Adrenal gland (tissue), 5 donors: ENCODE data around the gene PYGB.

Source experiments
- POLR2A ChIP-seq, 2 donors: fragments of 450-650 bp; IDR thresholded peaks; one replicate each; pipeline ENCODE4 v1.6.1; 2017; ENCODE audit warnings: antibody characterized with exemption in 2 of 2, mild to moderate bottlenecking in 2 of 2, moderate library complexity in 1 of 2
- TF ChIP-seq, protein P1 (sequence below), 6 experiments: fragments of 450-650 bp in 4 of 6; fragments of 200-600 bp in 2 of 6; sonication (generic) in 1 of 6; IDR thresholded peaks; 1 replicate in 5 of 6; 2 replicates in 1 of 6; pipeline versions ENCODE4 v1.5.1 to v1.8.0; 2016 to 2021; ENCODE audit warnings: antibody characterized with exemption in 6 of 6, mild to moderate bottlenecking in 2 of 6, moderate library complexity in 1 of 6
- donor health status: DM: no; HTN: no; CAD: no.

DNA sequence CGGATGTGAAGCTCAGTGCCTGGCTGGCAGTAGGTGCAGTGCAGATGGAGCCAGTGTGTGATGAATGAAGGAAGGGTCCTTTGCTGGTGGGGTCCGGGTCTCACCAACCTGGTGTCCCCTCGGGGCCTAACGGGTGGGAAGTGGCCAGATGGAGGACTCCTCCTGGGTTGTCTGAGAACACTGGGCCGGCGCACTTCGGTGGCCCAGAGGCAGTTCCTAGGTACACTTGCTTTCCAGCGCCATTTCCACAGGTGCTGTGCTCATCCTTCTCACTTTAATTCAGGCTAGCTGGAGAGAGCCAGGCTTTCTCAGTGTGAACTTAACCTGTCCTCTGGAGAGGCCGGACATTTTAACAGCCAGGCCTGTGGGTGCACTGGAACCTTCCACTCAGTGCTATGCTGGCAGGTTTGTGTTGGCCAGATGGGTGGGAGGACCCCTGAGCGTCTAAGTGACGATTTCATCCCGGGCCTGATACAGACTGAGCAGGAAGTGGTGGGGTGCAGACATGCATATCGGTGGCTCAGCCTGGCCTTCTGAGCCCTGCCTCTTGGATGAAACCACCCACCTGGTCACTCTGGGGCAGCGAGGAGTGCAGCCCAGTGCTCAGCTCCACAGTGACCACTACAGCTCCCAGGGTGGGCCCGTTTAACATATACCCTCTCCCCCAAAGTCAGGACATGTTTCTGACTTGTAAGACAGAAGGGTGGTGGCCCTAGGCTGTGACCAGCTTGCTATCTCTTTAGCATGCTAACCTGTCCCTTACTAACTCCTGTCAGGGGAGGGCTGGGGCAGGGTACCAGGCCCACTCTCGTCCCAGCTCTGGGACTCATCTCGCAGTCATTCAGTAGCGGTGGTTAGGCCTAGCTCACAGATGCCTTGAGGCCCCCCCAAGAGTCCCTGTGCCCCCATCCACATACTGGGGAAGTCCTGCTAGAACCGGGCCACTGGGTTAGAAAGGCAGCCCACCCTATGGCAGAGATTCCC lies 8.2 kb upstream of the PYGB start:
- TF ChIP-seq, protein P1, sequence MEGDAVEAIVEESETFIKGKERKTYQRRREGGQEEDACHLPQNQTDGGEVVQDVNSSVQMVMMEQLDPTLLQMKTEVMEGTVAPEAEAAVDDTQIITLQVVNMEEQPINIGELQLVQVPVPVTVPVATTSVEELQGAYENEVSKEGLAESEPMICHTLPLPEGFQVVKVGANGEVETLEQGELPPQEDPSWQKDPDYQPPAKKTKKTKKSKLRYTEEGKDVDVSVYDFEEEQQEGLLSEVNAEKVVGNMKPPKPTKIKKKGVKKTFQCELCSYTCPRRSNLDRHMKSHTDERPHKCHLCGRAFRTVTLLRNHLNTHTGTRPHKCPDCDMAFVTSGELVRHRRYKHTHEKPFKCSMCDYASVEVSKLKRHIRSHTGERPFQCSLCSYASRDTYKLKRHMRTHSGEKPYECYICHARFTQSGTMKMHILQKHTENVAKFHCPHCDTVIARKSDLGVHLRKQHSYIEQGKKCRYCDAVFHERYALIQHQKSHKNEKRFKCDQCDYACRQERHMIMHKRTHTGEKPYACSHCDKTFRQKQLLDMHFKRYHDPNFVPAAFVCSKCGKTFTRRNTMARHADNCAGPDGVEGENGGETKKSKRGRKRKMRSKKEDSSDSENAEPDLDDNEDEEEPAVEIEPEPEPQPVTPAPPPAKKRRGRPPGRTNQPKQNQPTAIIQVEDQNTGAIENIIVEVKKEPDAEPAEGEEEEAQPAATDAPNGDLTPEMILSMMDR (IDR thresholded peaks at IDR 0.05): no peak
- no peak for TF ChIP-seq POLR2A (IDR thresholded peaks at IDR 0.05)
